HG02885 (cell line): ENCODE measurements around the gene PDE6G.
"Not testable (repeated sequence)": the region's sequence is repeated elsewhere in the genome, so short reads cannot be mapped to it uniquely, and the experiment has no call there.

Experiments used
- ATAC-seq: cut with Tn5 transposase; IDR thresholded peaks from one replicate; pipeline ENCODE4 v1.9.1; 2021; ENCODE audit warnings: mild to moderate bottlenecking; ENCODE audit not compliant: unreplicated experiment, poor library complexity

PDE6G gene

DNA sequence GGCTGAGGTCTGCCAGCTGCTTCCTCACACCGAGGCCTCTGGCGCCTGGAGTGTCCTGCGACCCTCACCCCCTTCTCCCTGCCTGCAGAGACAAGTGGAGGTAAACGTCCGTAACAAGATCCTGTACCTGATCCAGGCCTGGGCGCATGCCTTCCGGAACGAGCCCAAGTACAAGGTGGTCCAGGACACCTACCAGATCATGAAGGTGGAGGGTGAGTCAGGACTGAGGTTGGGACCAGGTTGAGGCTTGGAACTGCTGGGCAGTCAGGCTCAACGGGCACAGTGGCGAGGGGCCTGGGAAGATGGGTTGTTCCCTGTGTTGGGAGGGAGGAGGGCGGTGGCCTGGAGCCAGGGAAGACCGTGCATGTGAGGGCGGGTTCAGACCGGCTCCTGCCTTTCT, 32.3 kb upstream of the PDE6G start:
- ATAC-seq, result no peak

DNA sequence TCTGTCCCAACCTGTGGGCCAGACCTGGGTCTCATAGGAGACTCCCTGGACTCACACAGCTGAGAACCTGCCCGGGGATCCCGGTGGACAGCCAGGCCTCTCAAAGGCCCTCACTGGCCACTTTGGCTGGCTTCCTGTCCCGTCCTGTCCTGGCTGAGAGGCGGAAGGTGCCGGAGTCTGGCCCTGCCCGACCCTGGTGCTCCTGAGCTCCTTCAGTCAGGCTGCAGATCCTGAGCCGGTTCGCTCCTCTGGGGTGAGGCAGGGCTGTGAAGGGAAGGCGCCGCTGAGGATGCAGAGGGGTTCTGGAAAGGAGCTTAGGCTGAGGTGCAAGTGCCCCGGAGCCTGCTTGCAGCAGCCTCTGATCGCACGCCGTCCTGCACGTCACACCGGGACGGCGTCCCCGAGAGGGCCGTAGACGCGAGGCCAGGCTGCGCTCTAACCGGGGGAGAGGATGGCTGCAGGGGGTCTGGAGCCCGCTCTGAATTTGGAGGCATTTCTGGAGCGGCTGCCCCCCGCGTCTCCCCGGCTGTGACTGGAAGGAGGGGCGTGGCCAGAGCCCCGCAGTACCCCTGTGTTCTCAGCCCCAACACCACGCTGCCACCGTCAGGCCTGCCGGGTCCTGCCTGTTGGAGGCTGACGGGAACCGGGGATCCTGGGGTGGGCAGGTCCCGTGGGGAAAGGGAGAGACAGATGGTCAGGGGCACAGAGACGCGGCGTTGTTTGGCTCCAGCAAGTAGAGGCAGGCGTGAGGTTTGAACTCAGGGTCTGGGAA, 31.6 kb upstream of the PDE6G start:
- no peak for ATAC-seq

GRCh38 chr17:81686614-81687013, 30.3 kb upstream of the PDE6G start:
- ATAC-seq, result no peak

- no peak for ATAC-seq
Measured at GRCh38 chr17:81685108-81685507, 28.8 kb upstream of the PDE6G start.

GRCh38 chr17:81684442-81684911, 28.1 kb upstream of the PDE6G start:
- ATAC-seq, result no peak

- ATAC-seq, result peak; percentile 94
Measured at GRCh38 chr17:81683584-81684441, 27.5 kb upstream of the PDE6G start, which contains the start of the genes ARL16 and HGS. Gene ARL16 (minus strand): TSS chr17:81683797. CDS start chr17:81683753, 44 bp downstream. Gene HGS (plus strand): TSS chr17:81684011. CDS start chr17:81684067, 56 bp downstream.

GRCh38 chr17:81683208-81683583, 26.9 kb upstream of the PDE6G start:
- peak; percentile 22 for ATAC-seq

DNA sequence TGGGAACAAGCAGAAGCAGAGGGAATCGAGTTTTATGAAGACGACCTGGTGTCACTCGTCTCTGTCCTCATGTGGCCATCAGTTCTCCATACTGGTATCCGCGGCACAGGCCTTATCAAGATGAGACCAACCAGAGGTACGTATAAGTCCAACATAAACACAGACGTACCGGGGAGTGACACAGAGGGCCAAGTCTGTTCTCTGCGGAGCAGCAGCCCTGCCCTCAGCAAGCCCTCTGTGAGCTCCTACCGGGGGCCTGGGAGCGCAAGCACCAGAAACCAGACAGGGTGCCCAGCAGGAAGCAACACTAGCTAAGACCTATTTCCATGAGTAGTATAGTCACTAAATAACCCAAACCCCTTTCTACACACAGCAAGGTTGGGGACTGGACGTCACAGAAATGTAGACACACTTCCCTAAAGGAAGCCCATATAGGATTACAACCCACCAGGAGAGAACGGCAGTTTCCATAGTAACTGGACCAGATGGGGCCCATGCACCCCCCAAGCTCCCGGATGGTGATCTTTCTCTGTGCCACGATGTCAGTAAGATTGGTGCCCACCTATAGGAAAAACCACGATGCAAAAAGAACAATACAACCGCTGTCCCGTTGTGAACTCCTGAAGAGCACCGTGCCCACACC, 26.3 kb upstream of the PDE6G start:
- no peak for ATAC-seq

- ATAC-seq, result no peak
Measured at GRCh38 chr17:81681672-81682071, 25.3 kb upstream of the PDE6G start.

DNA sequence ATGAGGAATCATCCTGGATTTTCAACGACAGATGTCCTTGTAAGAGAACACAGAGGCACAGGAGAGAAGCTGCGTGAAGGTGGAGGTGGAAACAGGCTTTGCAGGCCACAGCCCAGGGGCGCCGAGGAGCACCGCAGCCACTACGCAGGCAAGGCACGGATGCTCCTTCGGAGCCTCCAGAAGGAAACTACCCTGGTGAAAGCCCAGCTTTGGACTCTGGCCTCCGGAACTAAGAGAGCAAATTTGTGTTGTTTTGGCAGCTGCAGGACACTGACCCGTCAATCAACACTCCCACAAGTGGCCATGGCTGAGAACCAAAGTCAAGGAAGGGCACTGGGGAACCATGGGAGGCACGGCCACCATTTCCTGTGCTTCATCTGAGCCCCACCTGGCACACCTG, 23.8 kb upstream of the PDE6G start:
- ATAC-seq, result no peak

- no peak for ATAC-seq
Measured at GRCh38 chr17:81676906-81677305, 20.6 kb upstream of the PDE6G start.

- ATAC-seq, result not testable (repeated sequence)
Measured at GRCh38 chr17:81675515-81676221, 19.3 kb upstream of the PDE6G start.

DNA sequence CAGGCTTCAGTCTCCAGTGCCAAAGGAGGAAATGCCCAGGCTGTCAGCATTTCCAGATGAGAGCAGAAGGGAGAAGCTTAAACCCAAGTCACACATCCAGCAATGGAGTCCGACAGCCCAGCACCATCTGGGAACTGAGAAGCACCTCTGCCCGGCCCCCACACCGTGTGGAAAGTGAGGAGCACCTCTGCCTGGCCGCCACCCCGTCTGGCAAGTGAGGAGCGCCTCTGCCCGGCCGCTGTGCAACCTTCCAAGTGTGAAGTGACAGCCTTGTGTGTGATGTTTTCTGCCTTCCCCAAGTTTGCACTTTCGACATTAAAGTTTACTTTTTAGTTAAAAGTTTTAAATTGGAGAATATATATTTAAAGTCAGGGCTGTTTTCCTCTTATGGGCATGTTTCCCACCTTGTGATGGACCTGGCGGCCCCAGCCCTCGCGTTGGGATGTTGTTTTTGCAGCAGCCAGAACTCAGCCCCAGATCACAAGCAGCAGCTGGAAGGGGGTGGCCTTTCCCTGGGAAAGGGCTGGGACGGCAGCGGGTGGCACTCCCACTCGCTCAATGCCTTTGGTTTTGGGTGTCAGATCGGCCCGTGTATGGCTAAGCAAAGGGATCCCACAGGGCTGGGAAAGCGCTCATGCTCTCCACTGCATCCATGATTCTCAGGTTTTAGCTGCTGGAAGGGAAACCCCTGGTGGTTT, 17.4 kb upstream of the PDE6G start:
- no peak for ATAC-seq

DNA sequence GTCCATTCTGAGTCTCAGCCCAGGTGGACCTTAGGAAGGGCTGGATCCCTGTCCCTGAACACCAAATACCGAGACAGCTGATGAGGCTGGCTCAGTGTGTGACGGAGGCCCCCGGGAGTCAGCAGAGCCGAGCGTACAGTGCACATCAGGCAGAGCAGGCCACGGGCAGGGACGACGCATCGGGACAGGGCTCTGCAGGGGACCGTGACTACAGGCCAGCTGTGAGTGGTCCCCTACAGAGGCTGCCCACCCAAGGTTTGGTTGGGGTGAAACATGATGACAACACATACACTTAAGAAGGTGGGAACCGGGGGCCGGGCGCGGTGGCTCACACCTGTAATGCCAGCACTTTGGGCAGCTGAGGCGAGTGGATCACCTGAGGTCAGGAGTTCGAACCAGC, 16.6 kb upstream of the PDE6G start:
- ATAC-seq, result no peak

DNA sequence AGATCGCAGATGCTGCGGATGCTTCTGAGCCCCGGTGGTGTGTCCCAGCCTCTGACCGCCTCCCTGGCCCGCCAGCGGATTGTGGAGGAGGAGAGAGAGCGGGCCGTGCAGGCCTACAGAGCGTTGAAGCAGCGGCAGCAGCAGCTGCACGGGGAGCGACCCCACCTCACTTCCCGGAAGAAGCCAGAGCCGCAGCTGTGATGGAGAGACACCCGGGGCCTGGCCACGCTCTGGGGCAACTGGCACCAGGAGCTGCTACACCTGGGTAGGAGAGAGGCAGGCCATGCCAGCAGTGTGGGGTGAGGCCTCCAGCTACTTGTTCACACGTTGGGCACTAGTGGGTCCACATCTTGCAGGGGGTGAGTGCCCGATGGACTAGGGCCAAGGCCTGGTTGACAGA, 16.2 kb upstream of the PDE6G start:
- no peak for ATAC-seq

DNA sequence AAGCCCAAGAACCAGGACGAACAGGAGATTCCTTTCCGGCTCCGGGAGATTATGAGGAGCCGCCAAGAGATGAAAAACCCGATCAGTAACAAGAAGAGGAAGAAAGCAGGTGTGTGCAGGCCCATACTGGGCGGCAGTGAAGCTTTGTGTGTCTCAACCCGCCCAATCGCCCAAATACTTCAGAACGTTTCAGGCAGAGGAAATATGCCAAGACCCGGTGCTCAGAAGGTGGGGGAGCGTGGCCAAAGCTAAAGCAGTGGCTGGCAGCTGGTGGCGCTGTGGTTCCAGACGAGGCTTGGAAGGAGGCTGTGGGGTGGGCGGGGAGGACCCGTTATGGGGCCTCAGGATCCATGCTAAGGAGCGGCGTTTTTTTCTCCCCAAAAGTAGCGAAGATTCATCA, 11.4 kb upstream of the PDE6G start:
- ATAC-seq, result no peak

DNA sequence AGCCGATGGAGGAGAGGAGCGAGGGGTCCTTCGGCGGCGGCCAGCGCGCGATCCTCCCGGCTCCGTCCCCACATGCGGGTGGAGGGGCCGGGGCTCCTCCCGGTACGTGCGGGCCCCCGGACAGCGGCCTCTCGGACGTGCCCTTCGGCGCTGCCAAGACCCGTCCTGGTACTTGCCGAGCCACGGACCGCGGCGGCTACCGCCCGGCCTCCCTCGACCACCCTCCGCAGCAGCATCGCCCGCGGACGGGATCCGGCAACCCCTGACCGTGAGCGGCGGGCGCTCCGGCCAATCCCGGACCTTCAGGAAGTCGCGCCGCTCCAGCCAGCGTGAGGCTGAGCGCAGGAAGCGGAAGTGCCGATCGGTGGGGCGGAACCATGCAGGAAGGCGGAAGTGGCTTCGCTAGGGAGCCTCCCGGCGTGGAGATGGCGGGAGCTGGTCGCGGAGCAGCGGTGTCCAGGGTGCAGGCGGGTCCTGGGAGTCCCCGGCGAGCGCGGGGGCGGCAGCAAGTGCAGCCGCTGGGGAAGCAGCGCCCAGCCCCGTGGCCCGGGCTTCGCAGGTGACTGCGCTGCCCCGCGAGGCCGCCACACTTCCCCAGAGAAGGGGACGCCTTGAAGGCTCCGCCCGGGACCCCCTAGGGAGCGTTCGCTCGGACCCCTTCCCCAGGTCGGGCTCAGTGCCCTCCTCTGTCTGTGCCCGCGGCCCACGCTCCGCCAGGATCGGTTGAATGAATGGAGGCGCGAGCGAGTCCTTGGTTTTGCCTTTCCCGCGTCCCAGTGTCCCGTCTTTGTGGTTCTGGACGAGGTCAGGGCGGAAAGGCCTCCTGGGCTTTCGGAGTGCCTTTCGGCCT, 10.2 kb upstream of the PDE6G start, which contains the start of the genes CCDC137 and OXLD1:
TSS of gene CCDC137 (plus strand) at position 396 of the 850 bp plus-strand sequence. CDS start at position 426, 30 bp downstream.
TSS of gene OXLD1 (minus strand) at position 264 of the 850 bp plus-strand sequence. CDS start at position 236, 28 bp downstream.
- peak; percentile 93 for ATAC-seq

- no peak for ATAC-seq
Measured at GRCh38 chr17:81666092-81666341, 9.7 kb upstream of the PDE6G start.
